NB4 (cell line): ENCODE measurements around the gene PHOX2A.

Source experiments
- CTCF ChIP-seq: IDR thresholded peaks from one replicate; pipeline ENCODE4 v1.5.1; 2012; ENCODE audit warnings: low read depth, low read length
- POLR2A ChIP-seq: IDR thresholded peaks from 2 replicates; pipeline ENCODE4 v1.6.1; 2011; ENCODE audit warnings: mild to moderate bottlenecking; ENCODE audit not compliant: insufficient read length; ENCODE audit errors: extremely low read depth

DNA sequence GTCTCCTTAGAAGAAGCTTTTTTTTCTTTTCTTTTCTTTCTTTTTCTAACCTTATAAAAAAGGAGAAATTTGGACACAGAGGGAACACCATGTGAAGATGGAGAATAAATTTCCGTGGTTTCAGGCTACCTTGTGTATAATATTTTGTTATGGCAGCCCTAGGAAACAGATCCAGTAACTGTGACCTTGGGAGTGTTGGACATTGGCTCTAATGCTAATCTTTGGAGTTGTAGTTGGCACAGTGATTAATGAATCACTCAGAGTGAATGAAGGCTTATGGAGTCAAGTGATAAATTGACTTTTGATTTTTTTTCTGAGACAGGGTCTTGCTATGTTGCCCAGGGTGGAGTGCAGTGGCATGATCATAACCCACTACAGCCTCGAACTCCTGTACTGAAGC lies 15.5 kb upstream of the PHOX2A start:
- TF ChIP-seq CTCF (no peak), POLR2A (no peak)
